NCI-H82 treated with DMSO at 0.1 percent for 48 hours (cell line): ENCODE data around the gene UCHL1.
A peak's percentile ranks its signal among the peaks of the same experiment; 100 is the strongest.

Experiments
- DNase-seq: peaks from one replicate; lab custom pipeline; 2025; ENCODE audit not compliant: unreplicated experiment; lab: John Stamatoyannopoulos, UW

The UCHL1 gene

DNA sequence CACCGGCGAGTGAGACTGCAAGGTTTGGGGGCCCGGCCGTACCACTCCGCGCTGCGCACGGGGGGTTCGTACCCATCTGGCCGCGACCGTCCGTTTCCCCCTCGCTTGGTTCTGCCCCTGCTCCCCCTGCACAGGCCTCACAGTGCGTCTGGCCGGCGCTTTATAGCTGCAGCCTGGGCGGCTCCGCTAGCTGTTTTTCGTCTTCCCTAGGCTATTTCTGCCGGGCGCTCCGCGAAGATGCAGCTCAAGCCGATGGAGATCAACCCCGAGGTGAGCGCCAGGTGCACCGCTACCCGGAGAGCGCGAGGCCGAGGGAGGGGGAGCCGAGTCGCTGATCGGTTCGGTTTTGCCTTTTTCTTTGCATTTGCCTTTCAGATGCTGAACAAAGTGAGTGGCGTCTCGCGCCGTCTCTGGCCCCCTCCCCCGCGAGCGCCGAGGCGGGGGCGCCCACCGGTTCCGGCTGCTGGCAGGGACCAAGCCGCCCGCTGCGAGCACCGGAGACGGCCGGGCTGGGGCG, at the start of gene UCHL1:
TSS of gene UCHL1 (plus strand) at position 189 of the 517 bp plus-strand sequence. CDS start at position 238, 49 bp downstream.
- peak; percentile 86 for DNase-seq

DNA sequence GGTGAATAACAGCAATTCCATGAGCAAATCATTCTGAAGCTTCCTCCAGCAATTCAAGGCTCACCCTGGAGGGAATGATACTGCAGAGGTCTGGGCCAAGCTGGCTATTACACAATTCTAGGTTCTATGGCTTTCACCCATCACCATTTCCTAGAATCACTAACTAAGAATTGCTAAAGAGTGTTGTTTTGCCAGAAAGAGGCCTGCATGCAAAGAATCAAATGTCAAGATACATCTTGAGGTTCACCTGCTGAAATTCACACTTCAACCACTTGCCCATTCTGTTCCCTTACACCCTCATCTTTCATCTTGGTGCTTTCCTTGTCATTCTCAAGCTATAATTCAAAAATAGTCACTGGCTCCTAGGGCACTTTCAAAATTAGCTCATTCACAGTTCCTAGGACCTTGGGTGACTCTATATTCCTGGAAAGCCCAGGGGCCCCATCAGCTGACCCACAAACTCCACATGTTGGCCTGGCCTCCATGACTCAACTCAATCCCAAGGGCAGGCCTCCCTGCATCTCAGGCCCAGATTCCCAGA, 49.4 kb upstream of the UCHL1 start:
- no peak for DNase-seq

DNA sequence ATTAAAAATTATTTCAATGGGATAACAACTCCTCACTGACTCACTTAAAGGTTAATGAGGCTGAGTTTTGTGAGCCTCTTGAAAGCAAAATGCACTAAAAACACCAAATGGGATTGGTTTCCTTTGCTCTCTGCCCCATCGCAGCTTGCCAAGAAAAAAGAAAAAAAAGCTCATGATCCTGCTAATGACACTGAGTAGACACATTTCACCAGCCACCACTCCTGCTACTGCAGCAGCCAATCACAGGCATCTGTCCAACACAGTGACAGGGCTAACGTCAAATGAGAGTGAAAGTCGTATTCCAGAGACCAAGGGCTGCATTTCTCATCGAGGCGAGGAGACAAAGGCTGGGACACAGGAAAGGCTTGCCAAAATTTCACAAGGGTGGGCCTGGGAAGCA, 47.5 kb upstream of the UCHL1 start:
- no peak for DNase-seq

DNA sequence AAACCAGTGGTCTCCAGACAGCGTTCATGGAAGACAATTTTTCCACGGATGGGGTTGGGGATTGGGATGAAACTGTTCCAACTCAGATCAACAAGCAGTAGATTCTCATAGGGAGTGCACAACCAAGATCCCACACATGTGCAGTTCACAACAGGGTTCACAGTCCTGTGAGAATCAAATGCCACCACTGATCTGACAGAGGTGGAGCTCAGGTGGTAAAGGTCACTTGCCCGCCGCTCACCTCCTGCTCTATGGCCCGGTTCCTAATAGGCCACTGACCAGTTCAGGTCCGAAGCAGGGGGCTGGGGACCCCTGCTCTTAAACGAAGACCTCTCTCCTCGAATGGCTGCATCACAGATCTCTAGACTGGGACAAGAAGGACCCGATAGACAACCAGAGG, 46.8 kb upstream of the UCHL1 start:
- DNase-seq = no peak

DNA sequence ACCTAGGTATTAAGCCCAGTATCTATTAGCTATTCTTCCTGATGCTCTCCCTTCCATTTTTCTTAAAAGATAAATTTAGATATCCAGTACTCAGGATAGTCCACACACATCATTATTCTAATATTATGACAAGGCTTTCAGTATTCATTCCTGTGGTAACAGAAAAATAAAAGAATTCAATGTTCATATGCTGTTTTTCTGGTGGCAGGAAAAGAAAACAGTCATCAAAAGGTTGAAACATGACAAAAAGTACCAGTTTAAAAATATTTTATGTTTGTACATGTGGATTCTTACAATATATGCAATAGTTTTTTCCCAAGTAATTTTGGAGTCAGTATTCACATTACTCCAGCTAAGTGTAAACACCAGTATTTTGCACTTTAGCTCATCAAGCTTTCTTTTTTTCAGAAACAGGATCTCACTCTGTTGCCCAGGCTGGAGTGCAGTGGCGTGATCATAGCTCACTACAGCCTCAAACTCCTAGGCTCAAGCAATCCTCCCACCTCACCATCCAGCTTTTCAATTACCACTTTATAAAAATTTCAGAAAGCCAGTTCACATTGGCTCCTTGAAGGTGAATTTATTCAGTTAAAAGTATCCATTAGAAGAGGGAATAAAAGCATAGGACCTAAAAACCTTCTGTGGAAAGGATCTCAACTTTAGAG, 44.6 kb upstream of the UCHL1 start:
- no peak for DNase-seq

DNA sequence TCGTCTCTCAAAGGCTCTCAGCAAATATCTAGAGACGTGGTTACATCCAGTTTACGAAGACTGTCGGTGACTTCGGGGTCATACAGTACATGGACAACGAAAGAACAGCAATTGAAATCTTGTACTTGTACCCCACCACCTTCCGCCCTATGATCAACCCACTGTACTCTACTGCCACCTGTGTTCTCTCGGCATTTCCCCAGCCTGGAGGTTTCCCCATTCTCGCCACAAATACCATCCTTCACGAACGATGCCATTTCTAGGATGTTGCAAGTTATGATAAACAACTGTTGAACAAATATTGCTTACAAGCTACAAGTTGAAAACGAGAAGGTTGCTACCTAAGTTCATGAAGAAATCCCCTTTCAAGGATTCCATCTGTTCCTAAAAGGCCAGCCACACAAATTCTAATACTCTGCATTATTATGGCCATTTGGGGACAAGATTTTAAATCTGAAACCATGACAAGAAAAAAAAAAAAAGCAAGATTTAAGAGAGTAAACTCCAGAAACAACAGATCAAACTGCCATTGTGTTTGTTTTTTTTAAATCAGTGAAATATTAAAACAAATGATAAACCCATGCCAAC, 44.0 kb upstream of the UCHL1 start:
- no peak for DNase-seq

DNA sequence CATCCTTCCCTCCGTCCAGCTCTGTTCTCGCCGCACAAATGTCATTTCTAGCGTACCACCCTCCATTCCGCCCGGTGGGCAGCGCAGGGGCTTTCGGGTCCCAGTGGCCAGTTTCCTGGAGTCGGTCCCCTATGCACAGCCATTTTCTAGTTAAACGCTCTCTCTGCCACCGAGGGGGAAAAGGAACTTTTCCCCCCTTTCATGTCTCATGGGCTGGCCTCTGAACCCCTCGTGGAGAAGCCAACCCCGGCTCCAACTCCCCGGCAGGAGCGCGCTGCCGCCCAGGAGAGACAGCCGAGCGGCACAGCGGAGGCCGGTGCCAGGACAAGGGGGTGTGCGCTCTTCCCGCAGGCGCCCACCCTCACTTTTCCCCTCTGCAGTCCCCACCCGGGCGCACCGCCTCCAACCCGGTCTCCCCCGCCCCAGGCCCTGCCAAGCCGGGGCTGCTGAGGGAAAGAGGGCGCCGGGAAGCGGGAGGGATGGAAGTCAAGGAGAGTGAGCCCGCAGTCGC, 43.0 kb upstream of the UCHL1 start:
- DNase-seq = no peak

DNA sequence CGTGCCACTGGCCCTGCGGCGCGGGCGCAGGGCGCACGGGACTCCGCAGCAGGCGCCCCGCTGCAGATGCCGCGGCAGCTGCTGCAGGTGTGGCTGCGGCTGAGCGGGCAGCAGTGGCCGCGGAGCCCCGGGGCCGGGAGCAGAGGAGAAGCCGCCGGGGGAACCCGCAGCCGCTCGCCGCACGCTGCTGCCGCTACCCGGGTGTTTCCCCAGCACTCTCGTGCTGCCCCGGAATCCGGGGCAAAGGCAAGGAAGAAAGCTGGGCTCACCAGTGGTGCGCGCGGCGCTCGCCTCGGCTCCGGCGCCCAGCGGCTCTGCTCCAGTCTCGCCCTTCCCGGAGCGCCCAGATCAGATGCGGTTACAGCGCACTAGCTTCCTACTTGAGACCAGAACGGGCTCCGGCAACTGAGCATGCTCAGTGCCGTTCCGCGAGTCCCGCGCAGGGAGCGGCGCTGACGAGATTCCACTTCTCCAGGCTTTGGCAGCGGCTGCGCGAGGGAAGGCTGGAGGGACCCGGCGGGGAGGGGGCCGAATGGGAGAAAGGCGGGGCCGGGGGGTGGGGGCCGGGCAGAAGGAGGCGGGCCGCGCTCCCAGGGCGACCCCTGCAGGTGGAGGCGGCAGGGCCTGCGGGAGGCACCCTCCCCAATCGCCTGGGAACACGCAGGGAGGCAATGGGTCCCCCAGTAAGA, 42.4 kb upstream of the UCHL1 start, which contains the start of gene APBB2:
TSS of gene APBB2 (minus strand) at position 407 of the 689 bp plus-strand sequence. CDS start 181,288 bp downstream, outside the sequence.
- DNase-seq = peak; percentile 84

DNA sequence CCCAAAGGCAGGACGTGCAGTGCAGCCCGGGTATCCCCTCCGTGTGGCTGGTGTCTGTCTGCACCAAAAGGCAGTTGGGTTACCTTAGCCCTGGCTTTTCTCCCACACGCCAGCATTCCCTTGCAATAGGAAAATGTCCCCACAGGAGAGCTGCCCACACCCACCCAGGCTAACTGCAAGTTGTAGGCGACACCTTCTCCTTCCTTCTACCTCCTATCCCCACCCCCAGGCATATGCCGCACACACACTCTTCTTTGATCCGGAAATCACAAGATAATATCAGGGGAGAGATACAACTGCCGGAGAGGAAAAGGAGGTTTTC, 41.9 kb upstream of the UCHL1 start:
- DNase-seq = no peak

DNA sequence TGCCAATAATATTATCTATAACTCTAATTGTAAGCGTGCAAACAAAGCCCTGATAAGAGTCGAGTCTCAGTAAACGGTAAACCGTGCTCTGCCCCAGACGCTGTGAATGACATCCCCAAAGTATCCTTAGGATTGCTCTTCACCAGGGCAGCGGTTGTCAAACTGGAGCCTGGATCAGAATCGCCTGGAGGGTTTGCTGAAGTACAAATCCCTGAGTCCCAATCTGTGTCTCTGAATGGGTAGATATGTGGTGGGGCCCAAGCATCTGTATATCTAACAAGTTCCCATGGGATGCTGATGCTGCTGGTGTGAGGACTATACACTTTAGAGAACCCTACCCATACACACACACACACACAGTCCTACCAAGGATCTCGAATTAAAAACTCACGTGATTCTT, 41.6 kb upstream of the UCHL1 start:
- no peak for DNase-seq

DNA sequence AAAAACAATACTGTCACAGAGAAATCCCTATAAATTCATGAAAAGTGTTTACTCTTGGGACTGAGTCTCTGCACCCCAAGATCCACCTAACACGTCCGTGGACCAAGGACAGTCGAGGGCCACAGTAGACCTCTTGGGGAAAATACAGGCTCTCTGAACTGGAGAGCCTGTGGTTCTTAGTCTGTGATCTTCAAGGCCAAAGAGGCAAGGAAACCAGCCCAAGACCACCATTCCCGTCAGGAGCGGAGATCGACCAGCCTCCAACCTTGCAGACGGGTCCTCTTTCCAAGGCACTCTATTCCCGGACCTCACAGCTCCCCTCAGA, 40.8 kb upstream of the UCHL1 start:
- no peak for DNase-seq

DNA sequence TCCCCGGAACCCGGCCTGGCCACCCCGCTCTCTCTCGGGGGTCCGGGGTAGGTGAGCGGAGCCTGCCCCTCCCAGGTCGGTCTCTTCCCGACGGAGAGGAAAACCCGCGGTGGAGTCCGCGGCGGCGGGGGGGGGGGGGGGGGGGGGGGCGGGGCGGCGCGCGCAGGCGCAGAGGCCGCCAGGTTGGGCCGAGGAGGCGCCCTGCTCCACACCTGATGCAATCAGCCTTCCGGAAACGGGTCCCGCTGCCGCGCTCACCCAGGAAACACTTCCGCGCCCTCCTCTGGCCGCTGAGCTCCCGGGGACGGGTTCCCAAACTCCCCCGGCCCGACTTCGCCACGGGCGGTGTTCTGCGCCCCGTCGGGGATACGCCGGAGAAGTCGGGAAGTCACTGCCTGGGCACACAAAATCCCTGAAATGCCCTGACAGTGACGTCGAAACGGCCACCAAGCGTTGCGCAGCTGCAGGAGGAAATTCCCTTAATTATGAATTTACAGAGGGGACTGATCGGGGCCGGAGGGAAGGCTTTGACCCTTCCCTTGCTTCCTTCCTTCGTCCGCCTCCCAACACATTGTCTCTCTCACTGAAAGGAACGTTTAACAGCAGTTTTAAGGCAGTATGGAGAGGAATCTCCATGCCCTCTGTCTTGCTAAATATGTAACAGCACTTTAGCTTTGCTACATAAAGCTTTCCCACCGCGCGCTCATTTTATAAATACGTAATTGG, 40.3 kb upstream of the UCHL1 start:
- peak; percentile 68 for DNase-seq

DNA sequence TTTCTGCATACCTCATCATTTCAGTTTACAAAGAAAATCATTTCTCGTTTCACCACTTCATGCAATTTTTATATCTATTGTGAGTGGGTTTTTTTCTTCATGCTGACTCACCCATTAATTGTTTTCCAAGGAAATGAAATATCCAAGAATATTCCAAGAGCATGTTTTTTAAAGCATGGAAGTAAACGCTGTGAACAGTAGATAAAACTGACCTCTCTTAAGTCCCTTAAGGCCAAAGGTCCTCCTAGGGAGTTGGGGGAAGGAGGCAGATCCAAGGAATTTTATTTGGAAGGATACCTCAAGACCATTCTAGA, 39.8 kb upstream of the UCHL1 start:
- DNase-seq = no peak

DNA sequence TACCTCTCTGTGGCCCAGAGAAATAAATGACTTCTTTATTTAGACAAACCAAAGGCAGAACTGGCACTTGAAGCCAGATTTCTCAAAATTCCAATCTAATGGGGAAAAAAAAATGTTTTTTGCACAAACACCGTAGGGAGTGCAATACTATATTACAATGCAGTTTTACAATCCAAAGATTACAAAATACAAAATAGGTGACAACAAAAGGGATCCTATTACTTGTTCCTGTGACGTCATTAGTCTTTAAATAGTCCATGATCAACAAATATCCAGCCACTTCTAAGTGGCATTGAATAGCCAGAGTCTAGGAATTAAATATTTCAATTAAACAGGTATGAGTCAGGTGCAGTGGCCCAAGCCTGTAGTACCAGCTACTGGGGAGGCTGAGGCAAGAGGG, 39.4 kb upstream of the UCHL1 start:
- DNase-seq = no peak

DNA sequence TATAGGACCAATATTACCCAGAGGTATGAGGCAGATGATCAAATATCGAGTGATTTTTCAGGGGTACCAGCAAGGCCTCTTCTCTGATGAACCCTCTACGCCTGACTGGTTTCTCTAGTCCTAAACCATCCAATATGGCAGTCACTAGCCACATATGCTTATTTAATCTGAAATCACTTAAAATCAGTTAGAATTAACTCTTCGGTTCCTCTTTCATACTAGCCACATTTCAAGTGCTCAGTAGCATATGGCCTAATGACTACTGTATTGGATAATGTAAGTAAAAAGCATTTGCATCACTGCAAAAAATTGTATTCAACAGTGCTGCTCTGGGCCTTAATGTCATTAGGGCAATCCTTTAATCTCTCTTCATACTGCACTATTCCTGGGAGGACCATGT, 38.0 kb upstream of the UCHL1 start:
- DNase-seq = peak; percentile 52

DNA sequence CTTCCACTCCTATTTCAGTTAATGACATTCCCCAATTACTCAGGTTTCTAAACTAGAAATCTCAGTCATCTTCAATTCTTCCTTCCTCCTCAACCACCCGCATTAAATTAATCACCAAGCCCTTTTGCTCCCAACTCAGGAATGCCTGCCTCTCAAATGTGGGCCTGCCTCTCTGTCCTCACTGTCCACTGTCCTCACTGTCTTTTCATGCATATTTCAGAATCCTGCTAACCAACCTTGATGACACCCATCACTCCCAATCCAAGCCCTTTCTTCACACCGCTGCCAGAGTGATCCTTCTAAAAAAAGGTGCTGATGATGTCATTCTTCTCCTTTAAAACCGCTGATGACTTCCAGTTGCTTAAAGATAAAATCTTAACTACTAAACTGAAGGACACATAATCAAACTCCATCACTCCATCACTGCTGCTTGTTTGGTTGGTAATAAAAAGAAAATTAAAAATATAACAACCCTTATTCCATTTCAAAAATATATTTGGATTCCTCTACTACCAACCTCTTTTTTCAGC, 37.2 kb upstream of the UCHL1 start:
- no peak for DNase-seq

DNA sequence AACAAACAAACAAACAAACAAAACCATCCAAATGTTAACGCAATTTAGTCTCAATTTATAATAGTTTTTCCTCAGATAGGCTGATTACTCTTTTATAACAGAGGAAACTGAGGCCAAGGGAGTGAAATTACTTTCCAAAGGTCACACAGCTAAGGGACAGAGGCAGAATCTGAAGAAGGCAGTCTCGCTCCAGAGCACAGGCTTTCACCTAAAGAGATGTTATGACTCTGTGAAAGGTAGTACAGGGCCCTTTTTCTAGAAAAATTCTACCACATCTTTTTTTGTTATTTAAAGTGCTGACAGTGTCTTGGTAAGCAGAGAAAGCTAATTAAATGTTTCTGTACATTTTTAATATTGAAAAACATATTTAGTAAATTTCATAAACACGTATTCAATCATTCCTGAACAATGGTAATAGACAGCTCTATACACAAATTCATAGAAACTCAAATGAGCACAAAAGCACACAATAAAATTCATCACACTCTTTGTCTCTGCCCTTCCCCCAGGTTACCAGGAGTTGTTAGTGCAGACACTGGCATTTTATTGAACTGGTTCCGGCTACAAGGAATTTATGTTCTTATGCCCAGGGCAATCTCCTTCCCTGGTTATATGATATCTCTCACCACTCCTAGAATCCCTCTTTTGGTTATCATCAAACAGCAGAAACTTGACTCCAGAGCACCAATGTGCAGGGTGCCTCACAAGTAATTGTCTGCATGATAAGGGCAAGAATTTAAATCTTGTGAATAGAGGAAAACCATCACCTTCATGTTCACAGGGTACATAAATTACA, 34.7 kb upstream of the UCHL1 start:
- no peak for DNase-seq

DNA sequence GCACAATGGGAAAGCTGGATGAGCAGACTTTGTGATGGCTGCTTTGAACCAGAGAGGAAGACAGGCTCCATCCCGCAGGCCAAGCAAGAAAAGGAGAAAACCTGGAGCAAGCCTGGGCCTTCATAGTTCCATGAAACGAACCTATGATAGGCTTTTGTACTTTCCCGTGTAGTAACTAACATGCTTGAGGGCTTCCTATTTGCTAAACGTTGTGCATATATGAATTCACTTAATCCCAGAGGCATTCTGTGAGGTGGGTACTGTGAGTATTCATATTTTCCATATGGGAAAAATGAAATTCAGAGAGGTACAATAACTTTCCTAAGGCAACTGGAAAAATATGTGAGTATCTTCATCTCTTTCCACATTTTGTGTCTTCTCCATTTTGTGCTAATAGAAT, 28.8 kb upstream of the UCHL1 start:
- no peak for DNase-seq

DNA sequence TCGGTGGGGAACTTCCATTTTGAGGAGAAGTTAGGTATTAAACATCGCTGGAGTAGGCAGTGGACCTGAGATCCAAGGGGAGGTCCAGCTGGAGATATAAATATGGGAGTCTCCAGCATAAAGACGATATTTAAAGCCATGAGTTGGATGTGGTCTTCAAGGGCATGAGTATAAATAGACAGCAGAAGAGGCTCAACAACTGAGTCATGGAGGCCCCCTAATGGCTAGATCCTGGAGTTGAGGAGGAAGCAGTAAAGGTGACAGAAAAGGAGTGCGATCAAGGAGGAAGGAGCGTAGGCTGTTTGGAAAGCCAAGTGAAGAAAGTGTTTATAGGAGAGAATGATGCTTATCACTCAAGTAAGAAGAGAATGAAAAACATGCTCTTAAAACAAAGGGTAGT, 24.3 kb upstream of the UCHL1 start:
- no peak for DNase-seq

DNA sequence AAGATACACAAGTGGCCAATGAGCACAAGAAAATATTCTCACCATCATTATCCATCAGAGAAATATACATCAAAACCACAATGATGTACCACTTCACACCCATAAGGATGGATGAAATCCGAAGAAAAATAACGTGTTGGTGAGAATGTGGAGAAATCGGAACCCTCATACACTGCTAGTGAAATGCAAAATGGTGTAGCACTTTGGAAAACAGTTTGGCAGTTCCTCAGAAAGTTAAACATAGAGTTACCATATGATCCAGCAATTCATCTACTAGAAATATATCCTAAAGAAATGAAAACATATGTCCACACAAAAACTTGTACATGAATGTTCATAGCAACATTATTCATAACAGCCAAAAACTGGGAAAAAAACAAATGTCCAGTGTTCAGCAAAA, 23.9 kb upstream of the UCHL1 start:
- no peak for DNase-seq
